ENCODE measurements around the gene LPIN3.

DNA sequence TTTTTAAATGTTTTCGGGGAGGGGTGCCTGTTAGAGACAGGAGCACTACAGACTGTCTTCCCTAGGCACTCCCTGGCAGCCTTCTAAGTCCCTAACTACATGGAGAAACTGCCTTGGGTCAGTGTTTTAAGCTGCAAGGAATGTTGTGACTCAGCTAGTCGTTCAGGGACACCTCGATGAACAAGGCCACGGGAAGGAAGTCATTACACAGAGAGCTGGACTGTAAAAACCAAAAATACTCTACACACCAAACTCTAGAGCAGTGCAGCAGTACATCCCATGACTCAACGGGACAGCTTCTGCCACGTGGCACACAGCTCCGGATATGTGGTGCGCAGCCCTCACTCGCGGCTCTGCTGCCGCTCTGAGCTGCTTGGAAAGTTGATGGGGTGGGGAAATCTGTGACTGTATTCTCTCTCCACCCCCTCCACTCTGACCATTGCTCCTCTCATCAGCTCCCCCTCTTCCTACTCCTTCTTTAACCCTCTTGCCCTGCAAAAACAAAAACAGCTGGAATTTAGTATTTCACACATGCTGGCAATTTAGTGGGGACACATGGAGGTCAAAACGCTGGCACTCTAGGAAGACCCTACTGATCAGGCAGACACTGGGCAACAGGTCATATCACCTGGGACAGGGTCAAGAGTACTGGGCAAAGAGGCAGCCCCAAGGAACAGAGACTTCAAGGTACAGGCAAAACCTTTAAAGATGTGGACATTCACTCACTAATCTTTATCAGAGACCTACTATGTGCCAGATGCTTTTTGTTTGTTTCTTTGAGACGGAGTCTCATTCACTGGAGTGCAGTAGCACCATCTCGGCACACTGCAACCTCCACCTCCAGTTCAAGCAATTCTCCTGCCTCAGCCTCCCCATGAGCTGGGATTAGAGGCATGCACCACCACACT, 10.9 kb upstream of the LPIN3 start:
- TF ChIP-seq, protein P1, sequence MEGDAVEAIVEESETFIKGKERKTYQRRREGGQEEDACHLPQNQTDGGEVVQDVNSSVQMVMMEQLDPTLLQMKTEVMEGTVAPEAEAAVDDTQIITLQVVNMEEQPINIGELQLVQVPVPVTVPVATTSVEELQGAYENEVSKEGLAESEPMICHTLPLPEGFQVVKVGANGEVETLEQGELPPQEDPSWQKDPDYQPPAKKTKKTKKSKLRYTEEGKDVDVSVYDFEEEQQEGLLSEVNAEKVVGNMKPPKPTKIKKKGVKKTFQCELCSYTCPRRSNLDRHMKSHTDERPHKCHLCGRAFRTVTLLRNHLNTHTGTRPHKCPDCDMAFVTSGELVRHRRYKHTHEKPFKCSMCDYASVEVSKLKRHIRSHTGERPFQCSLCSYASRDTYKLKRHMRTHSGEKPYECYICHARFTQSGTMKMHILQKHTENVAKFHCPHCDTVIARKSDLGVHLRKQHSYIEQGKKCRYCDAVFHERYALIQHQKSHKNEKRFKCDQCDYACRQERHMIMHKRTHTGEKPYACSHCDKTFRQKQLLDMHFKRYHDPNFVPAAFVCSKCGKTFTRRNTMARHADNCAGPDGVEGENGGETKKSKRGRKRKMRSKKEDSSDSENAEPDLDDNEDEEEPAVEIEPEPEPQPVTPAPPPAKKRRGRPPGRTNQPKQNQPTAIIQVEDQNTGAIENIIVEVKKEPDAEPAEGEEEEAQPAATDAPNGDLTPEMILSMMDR (conservative IDR thresholded peaks at IDR 0.05 in 1 of 2, IDR thresholded peaks at IDR 0.05 in 1 of 2; ENCODE audit: extremely low read depth in 1 of 2, insufficient read depth in 1 of 2, low read depth in 1 of 2, low read length in 2 of 2): no peak
- TF ChIP-seq EZH2 (IDR thresholded peaks at IDR 0.05; ENCODE audit: borderline replicate concordance, low read length): no peak

Data from mammary epithelial cell (primary cell).